NCI-H2227 (cell line): Measurements from ENCODE around the gene HIF3A.
"Not testable (repeated sequence)": the region's sequence is repeated elsewhere in the genome, so short reads cannot be mapped to it uniquely, and the experiment has no call there.

Experiments
- DNase-seq: peaks from one replicate; lab custom pipeline; 2025; ENCODE audit not compliant: unreplicated experiment; lab: John Stamatoyannopoulos, UW

The HIF3A gene

DNA sequence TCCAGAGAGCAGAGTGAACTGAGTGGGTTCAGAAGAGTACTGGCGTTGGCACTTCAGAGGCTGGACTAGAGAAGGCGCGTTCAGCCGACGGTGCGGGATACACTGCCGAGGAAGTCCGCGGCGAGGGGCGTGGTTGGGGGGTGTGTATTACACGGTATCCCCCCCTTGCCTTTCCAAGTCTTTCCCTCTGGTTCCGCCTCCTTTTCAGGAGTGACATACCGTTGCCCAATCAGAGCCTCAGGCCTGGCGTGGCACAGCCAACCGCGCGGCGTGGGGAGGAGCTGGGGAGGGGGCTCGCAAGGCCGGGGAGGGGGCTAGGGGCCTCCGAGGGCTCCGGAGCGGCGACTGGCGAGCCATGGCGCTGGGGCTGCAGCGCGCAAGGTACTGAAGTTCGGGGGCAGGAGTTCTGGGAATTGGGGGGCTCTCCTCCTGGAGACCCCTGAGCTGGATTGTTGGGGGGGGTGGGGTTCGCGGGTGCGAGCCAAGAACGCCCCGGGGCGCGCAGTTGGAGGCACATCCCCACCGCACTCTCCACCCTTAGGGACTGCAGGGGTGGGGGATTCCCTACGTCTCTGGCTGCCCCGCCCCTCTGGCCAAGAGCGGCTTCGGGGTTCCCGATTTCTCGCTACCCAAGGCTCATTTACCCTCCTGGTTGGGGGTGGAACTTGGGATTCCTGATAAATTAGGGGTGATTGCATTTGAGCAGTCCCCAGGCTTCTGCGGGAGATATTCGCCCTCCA is at the start of gene HIF3A:
HIF3A (plus strand) TSS at position 321 of the 740 bp plus-strand sequence; CDS start at position 356, 35 bp downstream.
- DNase-seq, result peak; percentile 94

DNA sequence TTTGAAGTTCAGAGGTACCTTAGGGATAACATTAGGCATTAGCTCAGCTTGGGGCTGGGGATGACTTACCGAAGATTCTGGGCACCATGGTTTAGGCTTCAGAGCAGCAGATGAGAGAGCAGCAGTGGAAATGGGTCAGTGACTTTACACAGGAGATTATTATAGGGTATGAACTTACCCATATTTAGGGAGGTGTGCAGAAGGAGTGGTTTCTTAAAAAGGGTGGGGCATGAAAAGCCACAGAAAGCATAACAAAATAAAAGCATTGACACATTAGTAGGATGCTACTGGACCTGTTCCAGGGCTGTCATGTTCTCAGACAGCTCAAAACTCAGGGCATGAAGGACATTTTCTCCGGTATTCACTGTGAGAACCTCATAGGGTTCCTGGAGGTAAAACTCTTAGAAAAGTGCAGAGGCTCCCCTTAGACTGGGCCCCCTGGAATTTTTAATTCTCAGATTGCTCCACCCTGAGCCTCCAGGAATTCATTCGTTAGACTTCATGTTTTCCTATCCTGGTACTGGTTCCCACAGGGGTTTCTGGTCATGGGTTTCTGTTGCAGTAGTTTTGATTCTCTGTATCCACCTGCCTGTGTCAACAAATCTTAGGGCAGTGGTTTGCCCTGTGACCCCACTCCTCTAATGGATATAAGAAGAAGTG is 46.6 kb upstream of the HIF3A start:
- DNase-seq, result no peak

DNA sequence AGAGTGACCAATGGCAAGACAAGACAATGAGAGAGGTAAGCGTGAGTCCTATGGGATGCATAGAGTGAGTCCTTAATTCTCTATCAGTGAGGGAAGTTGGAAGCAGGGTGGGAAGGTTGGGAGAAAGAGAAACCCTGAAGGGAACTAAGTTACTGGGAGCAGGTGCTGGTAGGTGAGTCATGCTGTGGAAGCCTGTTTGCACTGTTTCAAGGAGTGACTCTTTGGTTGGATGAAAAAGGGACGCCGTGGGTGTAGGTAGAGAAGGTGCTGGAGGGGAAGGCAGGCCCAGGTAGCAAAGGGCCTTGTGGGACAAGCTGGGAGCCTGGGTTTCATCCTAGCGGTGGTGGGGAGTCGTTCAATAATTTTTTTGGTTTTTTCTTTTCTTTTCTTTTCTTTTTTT is 45.4 kb upstream of the HIF3A start:
- DNase-seq, result no peak

DNA sequence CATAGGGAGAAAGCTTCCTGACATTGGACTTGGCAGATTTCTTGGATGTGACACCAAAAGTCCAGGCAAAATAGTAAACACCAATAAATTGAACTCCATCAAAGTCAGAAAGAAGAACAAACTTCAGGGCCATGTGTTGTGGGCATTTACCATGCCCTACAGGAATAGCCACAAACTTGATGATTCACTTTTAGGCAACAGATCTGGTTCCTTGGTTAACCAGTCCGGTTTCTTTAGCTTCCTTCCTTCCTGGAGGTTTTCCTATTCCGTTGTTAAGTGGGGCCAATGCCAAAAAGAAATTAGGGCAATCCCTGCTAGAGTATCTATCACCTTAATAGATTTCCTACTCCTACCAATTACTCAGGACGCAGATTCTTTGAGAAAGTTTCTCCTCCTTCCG is 42.1 kb upstream of the HIF3A start:
- DNase-seq, result no peak

DNA sequence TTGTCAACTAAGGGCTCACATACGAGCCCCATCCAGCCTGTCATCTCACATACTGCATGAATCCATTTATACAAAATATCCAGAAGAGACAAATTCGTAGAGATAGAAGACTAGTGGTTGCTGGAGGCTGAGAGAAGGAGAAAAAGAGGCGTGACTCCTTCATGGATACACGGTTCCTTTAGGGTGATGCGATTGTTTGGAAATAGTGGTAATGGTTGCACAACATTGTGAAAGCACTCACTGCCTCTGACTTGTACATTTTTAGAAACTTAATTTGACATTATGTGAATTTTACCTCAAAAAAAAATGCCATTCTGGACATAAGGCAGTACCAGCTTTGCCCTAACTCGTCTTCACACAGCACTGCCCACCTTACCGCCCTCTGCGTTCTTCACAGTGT is 40.0 kb upstream of the HIF3A start:
- DNase-seq, result no peak

DNA sequence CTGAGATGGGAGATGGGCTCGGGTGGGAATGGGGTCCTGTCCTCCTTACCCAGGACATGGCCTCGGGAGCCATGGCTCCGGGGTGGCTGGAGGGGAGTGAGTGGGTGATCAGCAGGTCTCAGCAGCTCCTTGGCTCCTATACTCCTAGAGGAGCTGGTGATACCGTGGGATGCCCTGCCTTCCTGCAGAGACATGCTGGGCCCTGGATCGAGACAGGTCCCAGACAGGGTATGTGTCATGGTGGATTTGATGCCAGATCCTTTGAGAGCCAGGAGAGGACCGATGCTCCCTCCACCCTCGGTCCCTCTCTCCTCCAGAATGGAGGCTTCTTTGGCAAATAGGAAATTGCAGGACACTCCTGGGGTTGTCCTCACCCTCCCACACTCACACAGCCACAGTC is 35.3 kb upstream of the HIF3A start:
- not testable (repeated sequence) for DNase-seq

DNA sequence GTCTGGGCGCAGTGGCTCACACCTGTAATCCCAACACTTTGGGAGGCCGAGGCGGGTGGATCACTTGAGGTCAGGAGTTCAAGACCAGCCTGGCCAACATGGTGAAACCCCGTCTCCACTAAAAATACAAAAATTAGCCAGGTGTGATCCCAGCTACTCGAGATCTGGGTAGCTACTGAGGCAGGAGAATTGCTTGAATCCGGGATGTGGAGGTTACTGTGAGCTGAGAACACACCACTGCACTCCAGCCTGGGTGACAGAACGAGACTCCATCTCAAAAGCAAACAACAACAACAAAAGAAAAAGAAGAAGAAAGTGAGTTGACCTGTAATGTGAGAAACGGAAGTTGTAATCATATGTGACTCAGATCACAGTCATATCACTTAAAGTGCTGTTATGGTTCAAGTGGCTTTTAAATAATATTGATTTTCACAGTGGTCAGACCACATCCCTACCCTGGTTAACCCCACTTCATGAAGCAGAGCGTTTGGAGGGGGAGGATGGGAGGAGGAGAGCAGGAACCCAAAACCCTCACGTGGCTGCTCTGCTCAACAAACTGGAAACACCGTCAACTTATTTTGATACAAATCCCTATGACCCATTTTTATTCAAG is 34.1 kb upstream of the HIF3A start:
- DNase-seq, result peak; percentile 33

DNA sequence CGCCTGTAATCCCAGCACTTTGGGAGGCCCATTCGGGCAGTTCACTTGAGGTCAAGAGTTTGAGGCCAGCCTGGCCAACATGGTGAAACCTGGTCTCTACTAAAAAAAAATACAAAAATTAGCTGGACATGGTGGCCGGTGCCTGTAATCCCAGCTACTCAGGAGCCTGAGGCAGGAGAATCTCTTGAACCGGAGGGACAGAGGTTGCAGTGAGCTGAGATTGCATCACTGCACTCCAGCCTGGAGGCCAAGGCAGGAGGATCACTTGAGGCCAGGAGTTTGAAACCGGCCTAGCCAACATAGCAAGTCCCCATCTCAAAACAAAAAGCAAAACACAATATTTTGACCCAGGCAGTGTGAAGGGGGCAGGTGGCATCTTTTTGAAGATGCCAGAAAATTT is 32.0 kb upstream of the HIF3A start:
- DNase-seq, result not testable (repeated sequence)

DNA sequence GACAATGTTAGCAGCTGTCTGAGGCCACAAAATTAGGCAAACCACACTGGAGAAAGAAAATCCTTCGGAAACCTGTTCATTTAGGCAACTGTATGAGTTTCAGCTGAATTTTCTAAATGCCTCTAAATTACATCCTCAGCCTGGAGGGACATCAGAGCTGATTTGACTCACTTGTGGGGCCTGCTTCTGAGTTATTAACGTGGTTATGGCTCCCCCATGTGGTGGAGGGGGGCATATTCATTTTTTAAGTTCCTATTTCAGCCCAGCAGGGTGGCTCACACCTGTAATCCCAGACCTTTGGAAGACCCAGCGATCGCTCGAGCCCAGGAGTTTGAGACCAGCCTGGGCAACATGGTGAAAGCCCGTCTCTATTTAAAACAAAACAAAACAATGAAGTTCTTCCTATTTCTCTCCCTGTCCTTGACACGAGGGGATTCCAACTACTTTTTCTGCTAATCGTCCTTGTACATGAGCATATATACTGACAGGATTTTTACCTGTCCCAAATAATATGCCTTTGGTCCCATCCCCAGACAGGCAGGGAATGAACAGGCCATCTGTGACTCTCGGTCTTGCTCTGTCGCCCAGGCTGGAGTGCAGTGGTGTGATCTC is 31.5 kb upstream of the HIF3A start:
- peak; percentile 63 for DNase-seq

DNA sequence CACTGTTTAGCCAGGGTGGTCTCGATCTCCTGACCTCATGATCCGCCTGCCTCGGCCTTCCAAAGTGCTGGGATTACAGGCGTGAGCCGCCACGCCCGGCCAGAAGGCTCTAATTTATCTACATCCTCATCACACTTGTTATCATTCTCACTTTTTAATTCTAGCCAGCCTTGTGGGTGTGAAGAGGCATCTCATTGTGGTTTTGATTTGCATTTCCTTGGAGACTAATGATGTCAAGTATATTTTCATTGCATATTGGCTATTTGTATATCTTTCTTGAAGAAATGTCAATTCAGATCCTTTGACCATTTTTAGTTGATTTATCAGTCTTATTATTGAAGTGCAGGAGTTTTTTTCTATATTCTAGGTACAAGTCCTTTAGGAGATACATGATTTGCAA is 27.7 kb upstream of the HIF3A start:
- no peak for DNase-seq

DNA sequence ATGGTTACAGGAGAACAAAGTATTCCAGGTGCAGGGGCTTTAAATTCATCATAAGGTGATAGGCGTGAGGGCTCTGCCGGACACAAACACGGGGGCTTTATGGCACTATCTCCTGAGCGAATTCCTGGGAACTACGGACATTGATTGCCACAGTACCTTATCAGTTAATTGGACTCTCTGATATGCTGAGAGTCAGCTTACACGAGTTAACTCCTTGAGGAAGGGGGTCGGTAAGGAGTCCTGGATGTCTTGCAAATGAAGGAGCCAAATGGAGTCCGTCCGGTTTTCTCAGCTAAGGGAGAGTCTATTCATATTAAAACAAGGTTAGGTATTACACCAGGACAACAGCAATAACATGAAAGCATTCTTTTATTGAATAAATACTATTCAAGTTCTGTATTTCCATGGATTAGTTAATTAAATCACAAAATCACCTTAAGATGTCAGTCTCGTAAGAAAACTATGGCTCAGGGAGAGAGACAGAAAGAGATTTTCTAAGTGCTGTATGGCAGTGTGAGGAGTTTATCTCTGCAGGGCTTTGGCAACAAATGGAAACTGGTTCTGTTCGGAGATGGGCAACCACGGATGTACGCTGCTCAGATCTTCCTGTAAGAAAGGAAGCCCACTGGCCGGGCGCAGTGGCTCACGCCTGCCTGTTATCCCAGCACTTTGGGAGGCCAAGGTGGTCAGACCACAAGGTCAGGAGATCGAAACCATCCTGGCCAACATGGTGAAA is 26.2 kb upstream of the HIF3A start:
- no peak for DNase-seq

DNA sequence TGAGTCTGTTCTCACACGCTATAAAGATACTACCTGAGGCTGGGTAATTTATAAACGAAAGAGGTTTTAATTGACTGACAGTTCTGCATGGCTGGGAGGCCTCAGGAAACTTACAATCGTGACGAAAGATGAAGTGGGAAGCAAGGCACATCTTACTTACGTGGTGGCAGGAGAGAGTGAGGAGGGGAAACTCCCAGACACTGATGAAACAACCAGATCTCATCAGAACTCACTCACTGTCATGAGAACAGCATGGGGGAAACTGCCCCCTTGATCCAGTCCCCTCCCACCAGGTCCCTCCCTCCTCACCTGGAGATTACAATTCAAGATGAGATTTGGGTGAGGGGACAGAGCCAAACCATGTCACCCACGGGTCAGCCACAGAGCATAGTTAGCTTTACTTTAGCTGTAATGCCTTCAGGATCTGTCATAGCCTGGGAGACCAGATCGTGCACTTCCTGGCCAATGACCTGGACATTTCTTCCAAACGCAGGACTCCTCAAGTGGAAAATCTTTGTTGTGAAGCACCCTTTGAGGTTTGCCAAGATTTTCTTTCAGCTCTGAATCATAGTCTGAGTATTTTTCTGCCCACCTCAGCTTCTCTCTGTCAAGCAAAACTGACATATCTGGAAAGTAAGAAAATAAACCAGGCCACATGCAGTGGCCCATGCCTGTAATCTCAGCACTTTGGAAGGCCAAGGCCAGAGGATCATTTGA is 25.2 kb upstream of the HIF3A start:
- DNase-seq, result no peak

DNA sequence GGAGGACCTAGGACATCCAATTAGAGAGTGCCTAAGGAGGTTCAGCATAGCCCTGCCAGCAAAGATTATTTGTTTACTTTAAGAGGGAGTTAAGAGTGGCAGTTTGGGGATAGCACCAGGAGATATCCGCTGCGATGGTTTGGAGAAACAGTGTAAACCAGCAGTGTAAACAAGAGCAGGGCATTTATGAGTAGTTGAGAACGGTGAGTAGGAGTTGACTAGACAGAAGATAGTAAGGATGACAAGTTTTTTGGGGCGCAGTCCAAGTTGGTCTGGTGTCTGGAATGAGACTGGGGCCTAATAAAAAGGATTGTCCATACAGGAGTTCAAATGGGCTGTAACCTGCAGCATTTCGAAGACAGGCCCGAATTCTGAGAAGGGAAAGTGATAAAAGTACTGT is 22.9 kb upstream of the HIF3A start:
- not testable (repeated sequence) for DNase-seq

DNA sequence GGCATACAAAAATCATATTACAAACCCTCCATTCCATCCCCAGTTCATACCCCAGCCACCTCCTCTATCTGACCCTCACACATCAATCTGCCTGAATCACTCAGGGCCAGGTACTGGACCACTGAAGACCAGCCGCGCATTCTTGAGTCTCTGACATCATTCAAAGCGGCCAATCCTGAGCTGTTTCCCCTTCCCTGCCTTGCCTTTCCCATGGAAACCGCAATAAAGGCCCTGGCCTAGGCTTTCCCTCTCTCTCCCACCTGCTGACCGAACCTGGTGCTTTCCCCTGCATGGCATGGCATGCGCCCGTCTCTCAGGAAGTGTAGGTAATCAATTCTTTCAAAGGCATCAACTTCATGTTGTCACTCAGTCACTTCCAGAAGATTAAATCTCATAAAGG is 17.7 kb upstream of the HIF3A start:
- no peak for DNase-seq

DNA sequence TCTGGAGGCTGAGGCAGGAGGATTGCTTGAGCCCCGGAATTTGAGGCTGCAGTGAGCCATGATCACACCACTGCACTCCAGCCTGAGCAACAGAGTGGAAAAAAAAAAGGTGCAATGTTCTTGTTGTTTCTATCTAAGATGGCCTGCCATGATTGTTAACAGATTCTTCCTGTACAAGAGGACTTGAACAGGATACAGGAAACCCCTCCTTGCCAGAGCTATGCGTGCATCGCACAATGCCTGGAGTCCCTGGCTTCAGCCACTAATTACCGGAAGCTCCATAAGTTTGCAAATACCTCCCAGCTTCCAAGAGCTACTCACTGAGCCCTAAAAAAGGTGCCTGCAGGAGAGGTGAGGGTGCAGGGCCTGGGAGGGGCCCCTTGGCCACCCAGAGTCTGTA is 13.1 kb upstream of the HIF3A start:
- no peak for DNase-seq

DNA sequence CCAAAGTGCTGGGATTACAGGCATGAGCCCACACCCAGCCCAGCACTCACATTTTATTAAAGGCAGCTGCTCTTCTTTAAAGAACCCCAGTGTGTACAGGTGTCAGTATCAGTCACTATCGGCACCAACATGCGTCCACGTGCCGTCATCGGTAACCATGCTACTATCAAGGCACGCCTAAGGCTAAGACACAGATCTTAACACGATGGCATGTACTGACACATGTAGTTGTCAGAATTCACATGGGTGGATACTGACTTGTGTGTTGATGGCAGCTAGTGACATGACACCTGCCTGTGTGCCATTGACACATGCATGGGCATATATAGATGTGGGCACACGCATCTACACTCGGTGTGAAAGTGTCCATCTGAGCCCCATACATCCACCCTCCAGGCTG is 12.2 kb upstream of the HIF3A start:
- no peak for DNase-seq

DNA sequence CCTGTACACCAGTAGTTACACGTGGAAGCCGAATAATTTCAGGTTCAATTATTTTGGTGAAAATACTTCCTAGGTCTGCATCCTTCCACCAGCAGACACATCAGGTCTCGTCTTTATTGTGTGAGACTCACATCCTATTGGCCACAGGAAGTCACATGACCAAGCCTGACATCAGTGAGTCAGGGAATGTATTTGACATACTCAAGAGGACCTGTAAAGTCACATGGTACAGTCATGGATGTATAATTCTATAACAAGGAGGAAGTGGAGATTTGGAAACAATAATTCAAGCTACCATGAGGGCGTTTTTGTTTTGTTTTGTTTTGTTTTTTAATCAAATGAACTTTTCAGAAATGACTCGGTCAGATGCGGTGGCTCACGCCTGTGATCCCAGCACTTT is 9.3 kb upstream of the HIF3A start:
- no peak for DNase-seq

DNA sequence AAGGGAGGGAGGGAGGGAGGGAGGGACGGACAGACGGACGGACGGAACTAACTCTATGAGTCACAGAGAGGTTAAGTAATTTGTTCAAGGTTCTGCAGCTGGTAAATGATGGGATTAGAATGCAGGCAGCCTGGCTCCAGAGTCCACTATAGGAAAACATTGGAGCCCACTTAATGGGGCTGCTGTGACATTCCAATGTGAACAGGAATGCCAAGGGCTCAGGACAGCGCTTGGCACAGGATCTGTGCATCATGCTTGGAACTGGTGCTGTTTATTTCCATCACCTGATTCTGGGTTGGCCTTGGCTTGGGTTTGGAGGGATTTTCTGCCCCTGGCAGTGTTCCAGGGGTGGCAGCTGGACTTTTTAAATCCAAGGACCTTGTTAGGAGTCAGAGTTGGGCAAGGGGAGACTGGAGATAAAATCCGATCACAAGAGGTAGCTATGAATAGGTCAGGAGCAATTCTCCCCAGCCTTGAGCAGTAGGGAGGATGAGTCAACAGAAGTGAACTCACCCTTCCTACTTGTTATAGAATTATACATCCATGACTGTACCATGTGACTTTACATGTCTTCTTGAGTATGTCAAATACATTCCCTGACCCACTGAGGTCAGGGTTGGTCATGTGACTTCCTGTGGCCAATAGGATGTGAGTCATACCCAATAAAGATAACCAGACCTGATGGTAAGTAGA is 7.8 kb upstream of the HIF3A start:
- DNase-seq, result no peak

DNA sequence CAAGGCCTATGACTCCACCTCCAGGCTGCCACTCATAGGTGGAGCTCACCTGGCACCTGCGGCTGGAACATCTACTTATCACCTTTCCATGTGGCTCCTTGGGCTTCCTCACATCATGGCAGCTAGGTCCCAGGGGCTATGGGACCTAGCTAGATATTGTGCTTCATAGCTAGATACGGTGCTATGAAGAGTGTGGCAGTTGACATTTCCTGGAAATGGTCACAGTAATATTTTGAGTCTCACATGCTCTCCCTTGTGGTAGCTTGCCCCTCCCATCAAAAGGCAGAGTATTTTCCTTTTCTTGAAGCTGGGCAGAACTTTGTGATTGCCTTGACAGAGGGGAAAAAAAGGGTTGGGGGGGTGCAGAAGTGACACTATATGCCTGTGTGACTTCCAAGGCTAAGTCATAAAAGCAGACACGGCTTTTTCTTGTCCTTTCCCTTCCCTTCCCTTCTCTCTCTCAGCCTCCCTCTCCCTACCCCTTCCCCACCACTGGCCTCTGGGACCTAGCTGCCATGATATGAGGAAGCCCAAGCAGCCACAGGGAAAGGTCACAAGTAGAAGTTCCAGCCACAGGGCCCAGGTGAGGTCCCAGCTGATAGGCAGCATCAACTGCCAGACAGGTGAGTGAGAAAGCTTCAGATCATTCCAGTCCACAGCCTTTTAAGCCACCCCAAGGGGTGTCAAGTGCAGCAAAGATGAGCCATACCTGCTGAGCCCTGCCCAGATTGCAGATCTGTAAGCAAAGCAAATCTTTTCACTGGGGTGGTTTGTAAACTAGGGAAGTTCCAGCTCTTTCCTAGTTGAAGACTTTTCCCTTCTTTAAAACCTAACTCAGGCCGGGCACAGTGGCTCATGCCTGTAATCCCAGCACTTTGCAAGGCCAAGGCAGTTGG is 6.9 kb upstream of the HIF3A start:
- DNase-seq, result no peak
